Loucy (cell line): ENCODE results near the gene PDXDC1.
"Not testable (repeated sequence)": the region's sequence is repeated elsewhere in the genome, so short reads cannot be mapped to it uniquely, and the experiment has no call there.

Experiments
- H2AFZ ChIP-seq: fragments of 200-600 bp; sonication (generic); 2 replicates; pipeline ENCODE4 v1.6.0; 2016; ENCODE audit warnings: antibody characterized with exemption, mild to moderate bottlenecking, low read length, moderate library complexity
- H3F3A ChIP-seq: fragments of 200-600 bp; 2 replicates; pipeline ENCODE4 v1.6.0; 2016; ENCODE audit warnings: antibody characterized with exemption, low read depth, mild to moderate bottlenecking
- H3K27me3 ChIP-seq: fragments of 200-600 bp; sonication (generic); 2 replicates; pipeline ENCODE4 v1.6.1; 2014; ENCODE audit warnings: low read length, mild to moderate bottlenecking; ENCODE audit not compliant: insufficient read depth, poor library complexity, severe bottlenecking
- H3K36me3 ChIP-seq: fragments of 200-600 bp; sonication (generic); 2 replicates; pipeline ENCODE4 v1.6.1; 2016; ENCODE audit warnings: low read length; ENCODE audit not compliant: insufficient read depth
- H3K4me1 ChIP-seq: fragments of 200-600 bp; sonication (generic); 2 replicates; pipeline ENCODE4 v1.5.1; 2014; ENCODE audit warnings: low read length, mild to moderate bottlenecking; ENCODE audit not compliant: insufficient read depth, poor library complexity, severe bottlenecking
- H3K4me2 ChIP-seq: fragments of 200-600 bp; sonication (generic); 2 replicates; pipeline ENCODE4 v1.6.0; 2014; ENCODE audit warnings: antibody characterized with exemption, low read length, low read depth, mild to moderate bottlenecking; ENCODE audit not compliant: poor library complexity, severe bottlenecking
- H3K4me3 ChIP-seq: fragments of 200-600 bp; sonication (generic); 2 replicates; pipeline ENCODE4 v1.5.1; 2014; ENCODE audit warnings: low read length, mild to moderate bottlenecking, mixed read lengths; ENCODE audit not compliant: poor library complexity, severe bottlenecking
- H3K79me2 ChIP-seq: fragments of 200-600 bp; sonication (generic); 2 replicates; pipeline ENCODE4 v1.6.1; 2014; ENCODE audit warnings: low read length; ENCODE audit not compliant: insufficient read depth
- H3K9ac ChIP-seq: fragments of 200-600 bp; sonication (generic); 2 replicates; pipeline ENCODE4 v1.6.0; 2014; ENCODE audit warnings: mild to moderate bottlenecking, low read depth, low read length, moderate library complexity; ENCODE audit not compliant: poor library complexity, severe bottlenecking
- H3K9me2 ChIP-seq: fragments of 200-600 bp; sonication (generic); replicated peaks from 2 replicates; pipeline ENCODE4 v1.6.1; 2016; ENCODE audit warnings: low read depth, low read length, mixed read lengths
- H3K9me3 ChIP-seq: fragments of 200-600 bp; sonication (generic); 2 replicates; pipeline ENCODE4 v1.6.1; 2014; ENCODE audit warnings: mild to moderate bottlenecking, antibody characterized with exemption, low read length, low read depth; ENCODE audit not compliant: insufficient read depth
- H4K20me1 ChIP-seq: fragments of 200-600 bp; sonication (generic); 2 replicates; pipeline ENCODE4 v1.6.0; 2014; ENCODE audit warnings: antibody characterized with exemption, low read length, mild to moderate bottlenecking; ENCODE audit not compliant: insufficient read depth, poor library complexity, severe bottlenecking
- EZH2phosphoT487 ChIP-seq: fragments of 200-600 bp; IDR thresholded peaks from 2 replicates; pipeline ENCODE4 v1.6.1; 2018; ENCODE audit warnings: antibody characterized with exemption, mild to moderate bottlenecking, moderate library complexity, borderline replicate concordance
- TF ChIP-seq, protein P1 (sequence below): fragments of 200-600 bp; sonication (generic); conservative IDR thresholded peaks from 2 replicates; pipeline ENCODE4 v1.5.1; 2014; ENCODE audit warnings: mild to moderate bottlenecking, antibody characterized with exemption, low read length

The PDXDC1 gene

DNA sequence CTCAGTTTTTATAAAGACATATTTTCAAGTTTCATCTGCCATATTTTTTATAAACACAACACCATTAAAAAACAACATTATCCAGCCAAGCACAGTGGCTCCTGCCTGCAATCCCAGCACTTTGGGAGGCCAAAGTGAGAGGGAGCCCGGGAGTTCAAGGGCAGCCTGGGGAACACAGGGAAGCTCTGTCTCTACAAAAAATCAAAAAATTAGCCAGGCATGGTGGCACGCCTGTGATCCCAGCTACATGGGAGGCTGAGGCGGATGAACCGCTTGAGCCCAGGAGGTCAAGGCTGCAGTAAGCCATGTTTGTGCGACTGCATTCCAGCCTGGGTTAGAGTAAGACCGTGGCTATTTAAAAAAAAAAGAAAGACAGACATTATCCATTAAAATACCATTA is 98.3 kb downstream of the PDXDC1 start:
- H4K20me1 ChIP-seq: no peaks in the 10 kb centered on the region
- no peak overlapping the region for H3K4me3 ChIP-seq
- H3K27me3 ChIP-seq: no peaks in the 10 kb centered on the region
- no peak overlapping the region for H2AFZ ChIP-seq
- peaks cover 12% of the 10 kb centered on the region; the same call in 1 of the 2 replicates for H3K36me3 ChIP-seq
- H3F3A ChIP-seq: no peaks in the 10 kb centered on the region
- no peaks in the 10 kb centered on the region for H3K9me3 ChIP-seq
- H3K9ac ChIP-seq: no peak overlapping the region
- no peak overlapping the region for H3K4me2 ChIP-seq
- H3K4me1 ChIP-seq: no peaks in the 10 kb centered on the region
- H3K9me2 ChIP-seq: no peaks in the 10 kb centered on the region
- no peak for TF ChIP-seq EZH2phosphoT487
- TF ChIP-seq, protein P1, sequence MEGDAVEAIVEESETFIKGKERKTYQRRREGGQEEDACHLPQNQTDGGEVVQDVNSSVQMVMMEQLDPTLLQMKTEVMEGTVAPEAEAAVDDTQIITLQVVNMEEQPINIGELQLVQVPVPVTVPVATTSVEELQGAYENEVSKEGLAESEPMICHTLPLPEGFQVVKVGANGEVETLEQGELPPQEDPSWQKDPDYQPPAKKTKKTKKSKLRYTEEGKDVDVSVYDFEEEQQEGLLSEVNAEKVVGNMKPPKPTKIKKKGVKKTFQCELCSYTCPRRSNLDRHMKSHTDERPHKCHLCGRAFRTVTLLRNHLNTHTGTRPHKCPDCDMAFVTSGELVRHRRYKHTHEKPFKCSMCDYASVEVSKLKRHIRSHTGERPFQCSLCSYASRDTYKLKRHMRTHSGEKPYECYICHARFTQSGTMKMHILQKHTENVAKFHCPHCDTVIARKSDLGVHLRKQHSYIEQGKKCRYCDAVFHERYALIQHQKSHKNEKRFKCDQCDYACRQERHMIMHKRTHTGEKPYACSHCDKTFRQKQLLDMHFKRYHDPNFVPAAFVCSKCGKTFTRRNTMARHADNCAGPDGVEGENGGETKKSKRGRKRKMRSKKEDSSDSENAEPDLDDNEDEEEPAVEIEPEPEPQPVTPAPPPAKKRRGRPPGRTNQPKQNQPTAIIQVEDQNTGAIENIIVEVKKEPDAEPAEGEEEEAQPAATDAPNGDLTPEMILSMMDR: no peak
- H3K79me2 ChIP-seq: no peaks in the 10 kb centered on the region

DNA sequence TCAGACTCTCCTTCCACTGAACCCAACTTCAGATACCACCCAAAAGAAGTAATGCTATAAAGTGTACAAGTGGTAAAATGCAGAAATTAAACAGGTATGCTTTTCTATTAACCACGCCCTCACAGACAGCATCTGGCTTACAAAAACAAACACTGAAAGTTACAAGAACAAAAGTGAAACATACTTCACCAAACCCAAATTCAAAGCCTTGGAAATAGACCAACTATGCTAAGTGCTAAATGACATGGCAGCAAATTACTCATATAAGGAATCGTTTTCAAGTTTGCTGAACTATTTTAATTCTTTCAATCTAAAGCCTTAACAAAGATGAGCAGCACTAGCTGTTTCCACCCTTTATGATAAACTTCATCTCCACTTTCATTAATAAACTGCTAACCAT is 101.3 kb downstream of the PDXDC1 start:
- H3K9me2 ChIP-seq, H2AFZ ChIP-seq, H3K27me3 ChIP-seq, H3K9ac ChIP-seq, H3K9me3 ChIP-seq, H4K20me1 ChIP-seq, H3K4me2 ChIP-seq, H3F3A ChIP-seq, H3K4me3 ChIP-seq, H3K4me1 ChIP-seq, H3K79me2 ChIP-seq, H3K36me3 ChIP-seq: not testable (repeated sequence)

DNA sequence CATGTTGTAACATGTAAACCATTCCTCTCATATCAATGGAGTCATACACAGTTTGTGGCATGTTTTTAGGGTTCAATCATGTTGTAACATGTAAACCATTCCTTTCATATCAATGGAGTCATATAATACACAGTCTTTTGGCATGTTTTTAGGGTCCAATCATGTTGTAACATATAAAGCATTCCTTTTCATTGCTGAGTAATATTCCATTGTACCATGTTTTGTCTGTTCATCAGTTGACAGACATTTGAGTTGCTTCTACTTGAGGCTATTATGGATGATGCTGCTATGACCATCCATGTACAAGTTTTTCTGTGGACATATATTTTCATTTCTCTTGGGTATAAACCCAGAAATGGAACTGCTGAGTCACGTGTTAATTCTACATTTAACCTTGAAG is 106.1 kb downstream of the PDXDC1 start:
- H3K4me3 ChIP-seq, H3K9me2 ChIP-seq, H2AFZ ChIP-seq, H3K36me3 ChIP-seq, H3K9me3 ChIP-seq, H3K79me2 ChIP-seq, H4K20me1 ChIP-seq, H3F3A ChIP-seq, H3K9ac ChIP-seq, H3K4me1 ChIP-seq, H3K4me2 ChIP-seq, H3K27me3 ChIP-seq: not testable (repeated sequence)

DNA sequence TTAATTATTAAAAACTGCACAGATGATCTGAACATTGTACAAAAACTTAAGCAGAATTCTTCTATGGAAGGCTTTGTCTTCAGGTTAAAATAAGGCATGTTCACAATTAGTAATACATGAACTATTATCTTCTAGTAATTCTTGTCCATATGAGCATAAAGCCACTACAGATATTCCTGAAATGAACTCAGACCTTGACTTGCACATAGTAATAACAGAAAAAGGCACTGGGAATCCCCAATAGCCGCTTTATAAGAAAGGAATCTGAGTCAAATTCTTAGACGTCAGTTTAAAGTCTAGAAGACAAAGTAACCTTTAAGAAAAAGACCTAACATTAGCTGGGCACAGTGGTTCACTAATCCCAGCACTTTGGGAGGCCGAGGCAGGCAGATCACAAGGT is 108.0 kb downstream of the PDXDC1 start:
- H3K36me3 ChIP-seq, H3K4me3 ChIP-seq: not testable (repeated sequence)

DNA sequence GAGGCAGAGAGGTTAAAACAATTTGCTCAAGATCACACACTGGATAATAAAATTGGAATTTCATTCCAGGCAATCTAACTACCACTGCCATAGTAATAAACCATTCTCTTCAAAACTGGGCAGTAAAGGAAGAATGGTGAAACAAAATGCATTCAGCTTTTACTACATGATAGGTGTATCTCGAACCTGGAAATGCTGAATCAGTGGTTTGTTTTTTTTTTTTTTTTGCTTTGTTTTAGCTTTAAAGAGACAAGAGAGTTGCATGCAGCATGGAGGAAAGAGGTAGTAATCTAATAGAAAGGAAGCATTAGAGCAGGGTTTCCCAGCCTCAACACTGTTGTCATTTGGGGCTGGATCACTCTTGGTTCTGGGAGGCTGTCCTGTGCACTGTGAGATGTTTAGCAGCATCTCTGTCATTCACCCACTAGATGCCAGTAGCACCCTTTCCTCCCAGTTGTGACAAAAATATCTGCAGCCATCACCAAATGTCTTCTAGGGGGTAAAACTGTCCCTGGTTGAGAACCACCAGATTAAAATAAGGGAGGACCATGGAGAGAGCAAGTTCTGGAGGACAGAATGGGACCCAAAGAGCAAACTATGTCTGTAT is 115.9 kb downstream of the PDXDC1 start:
- not testable (repeated sequence) for H3K9me3 ChIP-seq, H3K9ac ChIP-seq, H3K9me2 ChIP-seq, H3K4me2 ChIP-seq, H3K4me1 ChIP-seq, H2AFZ ChIP-seq, H3K4me3 ChIP-seq, H3K27me3 ChIP-seq, H3K36me3 ChIP-seq, H3F3A ChIP-seq, H4K20me1 ChIP-seq
- peaks cover 15% of the 10 kb centered on the region for H3K79me2 ChIP-seq
- TF ChIP-seq, protein P1: peak; percentile 26; the same call in 1 of the 2 replicates

More for the DNA sequence above, 108.0 kb downstream of the PDXDC1 start:
- H3K27me3 ChIP-seq, H3F3A ChIP-seq, H3K4me1 ChIP-seq, H2AFZ ChIP-seq, H3K4me2 ChIP-seq, H3K79me2 ChIP-seq, H3K9me3 ChIP-seq, H3K9ac ChIP-seq, H4K20me1 ChIP-seq, H3K9me2 ChIP-seq: not testable (repeated sequence)

DNA sequence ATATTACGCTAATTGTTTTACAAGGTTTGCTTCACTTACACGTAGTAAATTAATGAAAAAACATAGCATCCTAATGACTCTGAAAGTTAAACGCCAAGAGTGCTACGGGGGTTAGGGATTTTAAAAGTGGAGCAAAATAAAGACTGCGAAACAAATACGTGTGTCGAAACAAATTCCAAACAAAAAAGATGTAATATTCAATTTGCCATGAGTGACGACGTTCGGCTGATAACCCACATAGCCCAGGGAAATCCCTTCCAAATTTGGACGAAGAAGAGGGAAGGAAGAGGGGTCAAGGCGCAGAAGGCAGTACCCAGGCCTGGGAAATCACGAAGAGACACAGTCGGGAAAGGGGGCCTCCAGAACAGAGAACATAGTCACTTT is 118.7 kb downstream of the PDXDC1 start:
- Histone ChIP-seq H2AFZ (0 out of 2 replicates have a peak overlapping the region, but pooled peaks have one; percentile 49), H3K9ac (peak overlapping the region; percentile 77), H3K4me3 (peak overlapping the region; percentile 84), H3K79me2 (peaks cover 15% of the 10 kb centered on the region), H3K4me2 (peak overlapping the region; percentile 62)
- not testable (repeated sequence) for H3K4me1 ChIP-seq, H3K36me3 ChIP-seq, H3K9me2 ChIP-seq, H3K27me3 ChIP-seq, H4K20me1 ChIP-seq, H3F3A ChIP-seq, H3K9me3 ChIP-seq
